GM12878 (cell line): ENCODE results near the gene FREM3. TPM values are rescaled to one million over a fixed set of nuclear protein-coding genes. Genes with fewer than 3 reads are reported as not detected.
A peak's percentile ranks its signal among the peaks of the same experiment; 100 is the strongest.

Source experiments
- ATAC-seq: fragments of 200-7000 bp; cut with Tn5 transposase; 3 replicates; pipeline ENCODE4 v1.9.1; 2020; ENCODE audit warnings: mild to moderate bottlenecking, moderate library complexity
- BruUV-seq: library from RNA; stranded (reverse); fragments of 400-500 nt; replicated peaks from 2 replicates; lab custom pipeline; 2021; lab: Mats Ljungman, UMichigan
- CTCF ChIA-PET: fragments of 300-600 bp; sonication (Branson Sonifier 250); formaldehyde crosslinking; extraction: SDS; loops from one replicate; lab custom pipeline; 2021; ENCODE audit warnings: inconsistent platforms; lab: Yijun Ruan, JAX
- POLR2A ChIA-PET: fragments of 350-600 bp; formaldehyde crosslinking; extraction: SDS; loops from one replicate; lab custom pipeline; 2021; ENCODE audit warnings: inconsistent platforms; lab: Charles Lee
- RAD21 ChIA-PET: fragments of 300-600 bp; sonication (Branson Sonifier 250); formaldehyde crosslinking; loops from one replicate; lab custom pipeline; 2023; ENCODE audit warnings: antibody characterized with exemption; ENCODE audit not compliant: unreplicated experiment; lab: Charles Lee
- SMC1A ChIA-PET: fragments of 300-600 bp; sonication (Branson Sonifier 250); formaldehyde crosslinking; loops from one replicate; lab custom pipeline; 2023; ENCODE audit not compliant: unreplicated experiment, uncharacterized antibody; lab: Charles Lee
- DNase-seq: peaks from one replicate; pipeline ENCODE4 v3.0.0-alpha.2; 2011; ENCODE audit warnings: low read depth, low spot score
- FAIRE-seq: peaks from 3 replicates; lab custom pipeline; 2011; peaks lifted over from hg19 to GRCh38; lab: Jason Lieb, UNC
- H2AFZ ChIP-seq: 2 replicates; pipeline ENCODE4 v1.6.0; 2011; ENCODE audit warnings: low read depth, low read length, control low read depth; ENCODE audit not compliant: control insufficient read depth
- H3K27ac ChIP-seq: 2 replicates; pipeline ENCODE4 v1.5.1; 2011; ENCODE audit warnings: control low read depth; ENCODE audit not compliant: control insufficient read depth, insufficient read depth
- H3K27me3 ChIP-seq, 2 experiments: replicated peaks in 1 of 2; 2 replicates each; pipeline versions ENCODE4 v1.6.0 to v1.6.1; 2011; ENCODE audit warnings: low read length in 1 of 2; ENCODE audit not compliant: control insufficient read depth in 2 of 2, insufficient read depth in 2 of 2
- H3K36me3 ChIP-seq, 2 experiments: 2 replicates each; pipeline ENCODE4 v1.5.1; 2011; ENCODE audit warnings: low read length in 1 of 2; ENCODE audit not compliant: control insufficient read depth in 2 of 2, insufficient read depth in 2 of 2
- H3K4me1 ChIP-seq: 2 replicates; pipeline ENCODE4 v1.6.1; 2011; ENCODE audit warnings: mild to moderate bottlenecking, low read length, moderate library complexity, mixed read lengths; ENCODE audit not compliant: control insufficient read depth, insufficient read depth
- H3K4me2 ChIP-seq: 2 replicates; pipeline ENCODE4 v1.6.0; 2011; ENCODE audit warnings: control low read depth; ENCODE audit not compliant: control insufficient read depth, insufficient read depth
- H3K4me3 ChIP-seq: fragments of 200-600 bp; sonication (generic); 2 replicates; pipeline ENCODE4 v1.5.1; 2016
- H3K79me2 ChIP-seq: 2 replicates; pipeline ENCODE4 v1.6.0; 2011; ENCODE audit warnings: low read length; ENCODE audit not compliant: control insufficient read depth, insufficient read depth
- H3K9ac ChIP-seq: 2 replicates; pipeline ENCODE4 v1.8.0; 2011; ENCODE audit warnings: low read length, control low read depth, mixed read lengths; ENCODE audit not compliant: control insufficient read depth, insufficient read depth
- H3K9me3 ChIP-seq: replicated peaks from 3 replicates; pipeline ENCODE4 v1.5.1; 2011; ENCODE audit warnings: mild to moderate bottlenecking, low read length; ENCODE audit not compliant: control insufficient read depth, insufficient read depth
- H4K20me1 ChIP-seq: 2 replicates; pipeline ENCODE4 v1.6.0; 2011; ENCODE audit not compliant: control insufficient read depth, insufficient read depth
- BMI1 ChIP-seq: fragments of 450-650 bp; IDR thresholded peaks from 2 replicates; pipeline ENCODE4 v1.6.1; 2016; ENCODE audit warnings: mild to moderate bottlenecking, moderate library complexity, borderline replicate concordance
- KAT2A ChIP-seq: conservative IDR thresholded peaks from 2 replicates; pipeline ENCODE4 v1.6.1; 2011; ENCODE audit warnings: low read depth, low read length; ENCODE audit not compliant: control insufficient read depth
- LARP7 ChIP-seq: fragments of 450-650 bp; IDR thresholded peaks from 2 replicates; pipeline ENCODE4 v1.6.1; 2017; ENCODE audit warnings: mild to moderate bottlenecking
- NFXL1 ChIP-seq: fragments of 450-650 bp; IDR thresholded peaks from 2 replicates; pipeline ENCODE4 v1.6.1; 2017; ENCODE audit warnings: antibody characterized with exemption, mild to moderate bottlenecking, borderline replicate concordance
- RFX5 ChIP-seq: IDR thresholded peaks from 2 replicates; pipeline ENCODE4 v1.6.1; 2011; ENCODE audit warnings: low read depth, low read length, improper control_type of control experiment
- SIN3A ChIP-seq: IDR thresholded peaks from 2 replicates; pipeline ENCODE4 v1.6.1; 2012; ENCODE audit warnings: low read depth, low read length, improper control_type of control experiment
- SPI1 ChIP-seq: IDR thresholded peaks from 2 replicates; pipeline ENCODE4 v1.6.1; 2011; ENCODE audit warnings: low read depth, mild to moderate bottlenecking, low read length, moderate library complexity, borderline replicate concordance; ENCODE audit not compliant: insufficient read depth
- STAT3 ChIP-seq: IDR thresholded peaks from 2 replicates; pipeline ENCODE4 v1.6.1; 2011; ENCODE audit warnings: low read depth, low read length, improper control_type of control experiment
- TCF12 ChIP-seq: IDR thresholded peaks from 2 replicates; pipeline ENCODE4 v1.6.1; 2011; ENCODE audit warnings: low read depth, mild to moderate bottlenecking, low read length
- ZNF207 ChIP-seq: fragments of 450-650 bp; IDR thresholded peaks from 2 replicates; pipeline ENCODE4 v1.6.1; 2014; ENCODE audit warnings: antibody characterized with exemption, mild to moderate bottlenecking, borderline replicate concordance
- ZNF24 ChIP-seq: fragments of 450-650 bp; IDR thresholded peaks from 2 replicates; pipeline ENCODE4 v1.6.1; 2017; ENCODE audit warnings: antibody characterized with exemption, mild to moderate bottlenecking
- WGBS: methylation state at CpG from one replicate; pipeline ENCODE4 v1.1.6; 2016; ENCODE audit warnings: low lambda C conversion rate; ENCODE audit not compliant: insufficient replicate concordance, insufficient coverage; ENCODE audit errors: missing lambda C conversion rate; 5-methylcytosine and 5-hydroxymethylcytosine counted together
- in situ Hi-C: fragments of 300-500 bp; cut with MboI; formaldehyde crosslinking; loops from 9 replicates; pipeline ENCODE4 v1.14.3; 2018; ENCODE audit warnings: mixed read lengths
- intact Hi-C: fragments of 100-400 bp; cut with micrococcal nuclease; formaldehyde crosslinking; loops from one replicate; pipeline ENCODE4 v1.14.2; 2022; ENCODE audit not compliant: unreplicated experiment
- polyA plus RNA-seq, 11 experiments: library from polyadenylated mRNA; depleted of rRNA in 4 of 11; unstranded in 6 of 11; stranded (reverse) in 5 of 11; fragments of >200 nt; fragmentation: Nextera tagmentation in 4 of 11; fragmentation: Illumina TruSeq in 1 of 11; extraction: Ambion mirVana in 4 of 11; extraction: Trizol in 1 of 11; gene quantifications; 1 replicate in 1 of 11; 2 replicates in 10 of 11; pipeline versions ENCODE4 v1.2.1 to v1.2.3, GENCODE V29; 2011 to 2016; ENCODE audit warnings: inconsistent platforms in 2 of 11, missing spikeins in 2 of 11, low read depth in 1 of 11
- total RNA-seq, 4 experiments: library from RNA; depleted of rRNA in 3 of 4; stranded (reverse); fragments of >200 nt in 3 of 4; fragmentation: Illumina TruSeq in 1 of 4; extraction: Trizol in 1 of 4; gene quantifications; 2 replicates each; pipeline versions ENCODE4 v1.2.1 to v1.2.3, GENCODE V29; 2013 to 2021
- TF ChIP-seq, protein P1 (sequence below): fragments of 450-650 bp; conservative IDR thresholded peaks from 2 replicates; pipeline ENCODE4 v1.6.1; 2017; ENCODE audit warnings: mild to moderate bottlenecking, moderate library complexity
- TF ChIP-seq, protein P2 (sequence below): IDR thresholded peaks from 2 replicates; pipeline ENCODE4 v1.6.1; 2012; ENCODE audit warnings: low read depth, low read length, improper control_type of control experiment

FREM3 gene
- total and polyA plus RNA-seq, 10 of the 15 experiments (the other 5 are each of a cell fraction or from before 2014, with no cell fraction given), result not detected

DNA sequence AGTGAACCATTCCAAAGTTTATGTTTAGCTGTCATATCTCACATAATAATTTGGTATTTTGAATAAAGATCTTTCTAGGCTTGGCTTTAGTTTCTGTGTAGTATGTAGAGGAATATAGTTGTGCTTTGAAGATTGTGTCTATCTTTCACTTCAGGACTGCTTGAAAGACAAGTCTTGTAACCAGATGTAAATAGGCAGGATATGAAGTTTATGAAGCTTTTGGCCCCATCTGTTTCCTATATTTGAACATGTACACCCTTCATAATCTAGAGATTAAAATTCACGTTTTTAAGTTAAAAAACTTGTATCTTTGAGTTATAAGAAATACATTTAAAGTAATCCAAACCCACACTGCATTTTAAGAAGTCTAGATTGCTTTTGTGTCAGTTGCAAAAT, 11.7 kb upstream of the FREM3 start:
- ChIA-PET RAD21 (no interaction called here), POLR2A (no interaction called here)
- no TSS peak for BruUV-seq
- no peaks in the 10 kb centered on the region for H3K27me3 ChIP-seq
- TF ChIP-seq LARP7 (no peak), SPI1 (no peak), SIN3A (no peak), ZNF24 (no peak), TCF12 (no peak), NFXL1 (no peak), ZNF207 (no peak), RFX5 (no peak), BMI1 (no peak), KAT2A (no peak), STAT3 (no peak)
- TF ChIP-seq, protein P1, sequence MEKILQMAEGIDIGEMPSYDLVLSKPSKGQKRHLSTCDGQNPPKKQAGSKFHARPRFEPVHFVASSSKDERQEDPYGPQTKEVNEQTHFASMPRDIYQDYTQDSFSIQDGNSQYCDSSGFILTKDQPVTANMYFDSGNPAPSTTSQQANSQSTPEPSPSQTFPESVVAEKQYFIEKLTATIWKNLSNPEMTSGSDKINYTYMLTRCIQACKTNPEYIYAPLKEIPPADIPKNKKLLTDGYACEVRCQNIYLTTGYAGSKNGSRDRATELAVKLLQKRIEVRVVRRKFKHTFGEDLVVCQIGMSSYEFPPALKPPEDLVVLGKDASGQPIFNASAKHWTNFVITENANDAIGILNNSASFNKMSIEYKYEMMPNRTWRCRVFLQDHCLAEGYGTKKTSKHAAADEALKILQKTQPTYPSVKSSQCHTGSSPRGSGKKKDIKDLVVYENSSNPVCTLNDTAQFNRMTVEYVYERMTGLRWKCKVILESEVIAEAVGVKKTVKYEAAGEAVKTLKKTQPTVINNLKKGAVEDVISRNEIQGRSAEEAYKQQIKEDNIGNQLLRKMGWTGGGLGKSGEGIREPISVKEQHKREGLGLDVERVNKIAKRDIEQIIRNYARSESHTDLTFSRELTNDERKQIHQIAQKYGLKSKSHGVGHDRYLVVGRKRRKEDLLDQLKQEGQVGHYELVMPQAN, result no peak
- TF ChIP-seq, protein P2, sequence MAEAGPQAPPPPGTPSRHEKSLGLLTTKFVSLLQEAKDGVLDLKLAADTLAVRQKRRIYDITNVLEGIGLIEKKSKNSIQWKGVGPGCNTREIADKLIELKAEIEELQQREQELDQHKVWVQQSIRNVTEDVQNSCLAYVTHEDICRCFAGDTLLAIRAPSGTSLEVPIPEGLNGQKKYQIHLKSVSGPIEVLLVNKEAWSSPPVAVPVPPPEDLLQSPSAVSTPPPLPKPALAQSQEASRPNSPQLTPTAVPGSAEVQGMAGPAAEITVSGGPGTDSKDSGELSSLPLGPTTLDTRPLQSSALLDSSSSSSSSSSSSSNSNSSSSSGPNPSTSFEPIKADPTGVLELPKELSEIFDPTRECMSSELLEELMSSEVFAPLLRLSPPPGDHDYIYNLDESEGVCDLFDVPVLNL, result no peak
- TF ChIP-seq, all 136 proteins: peak for 0
- intact Hi-C loops (no loop called here), in situ Hi-C loops (no loop called here)
- Histone ChIP-seq H3K79me2 (no peaks in the 10 kb centered on the region), H3K9ac (no peak overlapping the region), H3K9me3 (no peaks in the 10 kb centered on the region), H3K4me3 (no peak overlapping the region), H2AFZ (no peak overlapping the region), H3K4me2 (no peak overlapping the region), H3K4me1 (no peaks in the 10 kb centered on the region), H4K20me1 (no peaks in the 10 kb centered on the region), H3K36me3 (no peaks in the 10 kb centered on the region), H3K27ac (no peak overlapping the region)
- ChIA-PET CTCF (no interaction called here), SMC1A (interaction anchor here (1.8 kb wide), 1 partner anchor 22 kb away, joined by 3 read pairs; no protein-coding TSS in a partner anchor)
- ATAC-seq (no peak), FAIRE-seq (peak; percentile 31), DNase-seq (no peak)
- WGBS, result 0% methylated on average over 1 of the region's 1 CpG
